A549 (cell line): ENCODE measurements around the gene RAB3C. TPM values are rescaled to one million over a fixed set of nuclear protein-coding genes. Genes with fewer than 3 reads are reported as not detected.

Source experiments
- ATAC-seq, 2 experiments: fragments of 200-7000 bp in 1 of 2; fragments of >200 bp in 1 of 2; cut with Nextera tagmentation in 1 of 2; cut with Tn5 transposase in 1 of 2; 3 replicates each; pipeline versions ENCODE4 v1.8.0 to v1.9.1; 2018 to 2020; ENCODE audit warnings: mild to moderate bottlenecking in 1 of 2, moderate library complexity in 1 of 2
- CTCF ChIA-PET: fragments of 300-600 bp; sonication (Branson Sonifier 250); formaldehyde crosslinking; extraction: SDS; loops from one replicate; lab custom pipeline; 2021; ENCODE audit warnings: antibody characterized with exemption, inconsistent platforms; lab: Yijun Ruan, JAX
- POLR2A ChIA-PET: fragments of 350-600 bp; formaldehyde crosslinking; extraction: SDS; loops from one replicate; lab custom pipeline; 2021; ENCODE audit warnings: antibody characterized with exemption, inconsistent platforms; lab: Yijun Ruan, JAX
- DNase-seq, 2 experiments: peaks; one replicate each; pipeline versions ENCODE4 v3.0.0 to v3.0.0-alpha.2; 2011 to 2016; ENCODE audit warnings: low read depth in 1 of 2, low spot score in 1 of 2
- FAIRE-seq: peaks from 2 replicates; lab custom pipeline; 2011; peaks lifted over from hg19 to GRCh38; lab: Jason Lieb, UNC
- H3K27ac ChIP-seq, 2 experiments: fragments of >200 bp; sonication (Bioruptor Twin); formaldehyde crosslinking; 3 replicates each; pipeline ENCODE4 v1.5.1; 2016 to 2017
- H3K4me1 ChIP-seq: fragments of >200 bp; sonication (Bioruptor Twin); formaldehyde crosslinking; 3 replicates; pipeline ENCODE4 v1.6.1; 2016
- H3K4me2 ChIP-seq: fragments of >200 bp; sonication (Bioruptor Twin); formaldehyde crosslinking; 3 replicates; pipeline ENCODE4 v1.6.1; 2016
- H3K4me3 ChIP-seq: fragments of >200 bp; sonication (Bioruptor Twin); formaldehyde crosslinking; 3 replicates; pipeline ENCODE4 v1.5.1; 2016
- H3K9me3 ChIP-seq: fragments of >200 bp; sonication (Bioruptor Twin); formaldehyde crosslinking; 3 replicates; pipeline ENCODE4 v1.6.1; 2016
- CBX8 ChIP-seq: fragments of 200-600 bp; sonication (generic); IDR thresholded peaks from 2 replicates; pipeline ENCODE4 v1.6.1; 2016
- CEBPB ChIP-seq, 2 experiments: fragments of >200 bp in 1 of 2; sonication (Bioruptor Twin) in 1 of 2; formaldehyde crosslinking in 1 of 2; IDR thresholded peaks; 2 replicates each; pipeline ENCODE4 v1.6.1; 2012 to 2016
- CTCF ChIP-seq: fragments of >200 bp; sonication (Bioruptor Twin); formaldehyde crosslinking; IDR thresholded peaks from 3 replicates; pipeline ENCODE4 v1.5.1; 2016
- EP300 ChIP-seq, 2 experiments: fragments of >200 bp; sonication (Bioruptor Twin); formaldehyde crosslinking; IDR thresholded peaks; 2 replicates in 1 of 2; 3 replicates in 1 of 2; pipeline ENCODE4 v1.6.1; 2016 to 2017
- ESRRA ChIP-seq: fragments of 150-350 bp; IDR thresholded peaks from 2 replicates; pipeline ENCODE4 v1.6.1; 2014; ENCODE audit warnings: mild to moderate bottlenecking, low read length, borderline replicate concordance
- FOSB ChIP-seq: fragments of 250-450 bp; sonication (Bioruptor Pico); IDR thresholded peaks from 2 replicates; pipeline ENCODE4 v1.5.0; 2020; ENCODE audit warnings: mild to moderate bottlenecking, moderate library complexity
- FOSL2 ChIP-seq, 2 experiments: fragments of 450-650 bp in 1 of 2; fragments of >200 bp in 1 of 2; sonication (Bioruptor Twin) in 1 of 2; formaldehyde crosslinking; IDR thresholded peaks; 2 replicates each; pipeline versions ENCODE4 v1.5.0 to v1.6.1; 2016 to 2020; ENCODE audit warnings: mild to moderate bottlenecking in 1 of 2, moderate library complexity in 1 of 2
- GATA3 ChIP-seq: IDR thresholded peaks from 2 replicates; pipeline ENCODE4 v1.6.1; 2012; ENCODE audit warnings: borderline replicate concordance
- HES2 ChIP-seq: fragments of >200 bp; sonication (Bioruptor Twin); formaldehyde crosslinking; IDR thresholded peaks from 2 replicates; pipeline ENCODE4 v1.6.1; 2016
- HEYL ChIP-seq: fragments of 250-450 bp; sonication (Bioruptor Pico); IDR thresholded peaks from 2 replicates; pipeline ENCODE4 v1.8.0; 2021; ENCODE audit warnings: mild to moderate bottlenecking, moderate library complexity
- HOXB13 ChIP-seq: fragments of 250-450 bp; sonication (Bioruptor Pico); IDR thresholded peaks from 2 replicates; pipeline ENCODE4 v1.5.0; 2020; ENCODE audit warnings: low read depth, mild to moderate bottlenecking, moderate library complexity
- JUNB ChIP-seq: fragments of >200 bp; sonication (Bioruptor Twin); formaldehyde crosslinking; IDR thresholded peaks from 2 replicates; pipeline ENCODE4 v1.6.1; 2016
- MAFK ChIP-seq: fragments of 450-650 bp; IDR thresholded peaks from 2 replicates; pipeline ENCODE4 v1.6.1; 2014; ENCODE audit not compliant: partially characterized antibody
- MAX ChIP-seq: IDR thresholded peaks from 2 replicates; pipeline ENCODE4 v1.6.1; 2012
- MAZ ChIP-seq: fragments of 150-350 bp; IDR thresholded peaks from 2 replicates; pipeline ENCODE4 v1.6.1; 2014; ENCODE audit warnings: antibody characterized with exemption, low read depth, low read length, borderline replicate concordance
- PBX3 ChIP-seq: IDR thresholded peaks from 2 replicates; pipeline ENCODE4 v1.6.1; 2012
- RAD21 ChIP-seq, 2 experiments: fragments of >200 bp in 1 of 2; sonication (Bioruptor Twin) in 1 of 2; formaldehyde crosslinking in 1 of 2; IDR thresholded peaks in 1 of 2; conservative IDR thresholded peaks in 1 of 2; 2 replicates in 1 of 2; 3 replicates in 1 of 2; pipeline ENCODE4 v1.6.1; 2012 to 2018; ENCODE audit warnings: inconsistent platforms in 1 of 2
- REST ChIP-seq: fragments of 200-600 bp; sonication (generic); IDR thresholded peaks from 2 replicates; pipeline ENCODE4 v1.6.1; 2016; ENCODE audit warnings: antibody characterized with exemption, mild to moderate bottlenecking, moderate library complexity
- SREBF2 ChIP-seq: fragments of 450-650 bp; IDR thresholded peaks from 2 replicates; pipeline ENCODE4 v1.6.1; 2014; ENCODE audit warnings: mild to moderate bottlenecking, moderate library complexity
- TP53 ChIP-seq: fragments of 250-450 bp; sonication (Bioruptor Pico); IDR thresholded peaks from 2 replicates; pipeline ENCODE4 v1.5.0; 2021; ENCODE audit warnings: mild to moderate bottlenecking, moderate library complexity
- ZC3H11A ChIP-seq: fragments of 450-650 bp; IDR thresholded peaks from 2 replicates; pipeline ENCODE4 v1.6.1; 2014; ENCODE audit warnings: antibody characterized with exemption, mild to moderate bottlenecking
- ZNF302 ChIP-seq: fragments of 250-450 bp; sonication (Bioruptor Pico); IDR thresholded peaks from 2 replicates; pipeline ENCODE4 v1.9.0; 2021; ENCODE audit warnings: inconsistent platforms, mild to moderate bottlenecking, moderate library complexity
- ZSCAN20 ChIP-seq: fragments of 250-450 bp; sonication (Bioruptor Pico); IDR thresholded peaks from 2 replicates; pipeline ENCODE4 v1.8.0; 2022; ENCODE audit warnings: mild to moderate bottlenecking, moderate library complexity
- WGBS: methylation state at CpG from one replicate; pipeline ENCODE4 v1.1.6; 2017; ENCODE audit errors: missing lambda C conversion rate; 5-methylcytosine and 5-hydroxymethylcytosine counted together
- polyA plus RNA-seq, 4 experiments: library from polyadenylated mRNA; depleted of rRNA in 3 of 4; stranded (reverse); fragments of >200 nt; fragmentation: RNase III in 1 of 4; extraction: RNeasy Plus Mini Kit Qiagen cat#74134 plus additional on column Dnase treatment in 1 of 4; gene quantifications; 2 replicates in 3 of 4; 3 replicates in 1 of 4; pipeline ENCODE4 v1.2.3, GENCODE V29; 2011 to 2017

RAB3C gene
- polyA plus RNA-seq, 2 of the 4 experiments (the other 2 are of a cell fraction): not detected

- TF ChIP-seq REST (no peak), CTCF (no peak), PBX3 (no peak), ZSCAN20 (CRISPR knock-in tag) (no peak)
These were observed 243.0 kb downstream of the RAB3C start (continued) for GRCh38 chr5:58825899-58826298.

GRCh38 chr5:58827463-58827862, 244.6 kb downstream of the RAB3C start:
- POLR2A ChIA-PET: no interaction called here
- DNase-seq (no peak), FAIRE-seq (no peak)
- TF ChIP-seq SREBF2 (no peak), MAX (no peak), CBX8 (no peak), REST (no peak), HOXB13 (no peak), HES2 (no peak), HEYL (CRISPR knock-in tag) (no peak), RAD21 (conservative IDR thresholded peaks at IDR 0.05 in 1 of 2, IDR thresholded peaks at IDR 0.05 in 1 of 2) (no peak), FOSB (CRISPR knock-in tag) (no peak), ZC3H11A (no peak), GATA3 (no peak), ZNF302 (CRISPR knock-in tag) (no peak), ESRRA (no peak), CEBPB (IDR thresholded peaks at IDR 0.05) (no peak), FOSL2 (IDR thresholded peaks at IDR 0.05) (no peak), FOSL2 (CRISPR knock-in tag; IDR thresholded peaks at IDR 0.05) (no peak), MAZ (no peak), TP53 (CRISPR knock-in tag) (no peak), EP300 (IDR thresholded peaks at IDR 0.05) (no peak), MAFK (no peak), JUNB (no peak)
- TF ChIP-seq, all 56 proteins: peak for 0
- Histone ChIP-seq H3K4me1 (no peaks in the 10 kb centered on the region), H3K27ac (no peak overlapping the region), H3K4me2 (no peak overlapping the region), H3K9me3 (no peaks in the 10 kb centered on the region), H3K4me3 (no peak overlapping the region)
- CTCF ChIA-PET: no interaction called here
- 1% methylated on average over 2 of the region's 2 CpGs for WGBS
- ATAC-seq: no peak
